Endothelial cell of umbilical vein (primary cell): ENCODE measurements around the gene SLC46A1. TPM values are rescaled to one million over a fixed set of nuclear protein-coding genes. Genes with fewer than 3 reads are reported as not detected.

ENCODE experiments used
- BruUV-seq: library from RNA; stranded (reverse); fragments of 400-500 nt; replicated peaks from 2 replicates; lab custom pipeline; 2021; lab: Mats Ljungman, UMichigan
- CTCF ChIA-PET: fragments of 300-600, 350-600 bp; sonication (Branson Sonifier 250); formaldehyde crosslinking; loops from one replicate; lab custom pipeline; 2021; ENCODE audit warnings: antibody characterized with exemption, inconsistent platforms; lab: Charles Lee
- POLR2A ChIA-PET: fragments of 300-600, 350-600 bp; sonication (Branson Sonifier 250); formaldehyde crosslinking; loops from one replicate; lab custom pipeline; 2021; ENCODE audit warnings: antibody characterized with exemption, inconsistent platforms; lab: Charles Lee
- DNase-seq: peaks from one replicate; pipeline ENCODE4 v3.0.0-alpha.2; 2011; ENCODE audit warnings: low read depth, low spot score
- FAIRE-seq: peaks from 2 replicates; lab custom pipeline; 2011; peaks lifted over from hg19 to GRCh38; lab: Jason Lieb, UNC
- H2AFZ ChIP-seq: 2 replicates; pipeline ENCODE4 v1.6.0; 2012; ENCODE audit warnings: low read depth, low read length, control low read depth, inconsistent platforms
- H3K27ac ChIP-seq: 2 replicates; pipeline ENCODE4 v1.5.1; 2011; ENCODE audit warnings: low read depth, mild to moderate bottlenecking, control low read depth, low read length, moderate library complexity; ENCODE audit not compliant: insufficient read depth
- H3K27me3 ChIP-seq, 2 experiments: 2 replicates each; pipeline versions ENCODE4 v1.6.0 to v1.6.1; 2011; ENCODE audit warnings: low read length in 2 of 2, mixed read lengths in 1 of 2; ENCODE audit not compliant: control insufficient read depth in 2 of 2, insufficient read depth in 2 of 2
- H3K36me3 ChIP-seq, 2 experiments: 2 replicates in 1 of 2; 3 replicates in 1 of 2; pipeline ENCODE4 v1.5.1; 2011; ENCODE audit warnings: low read length in 2 of 2, mild to moderate bottlenecking in 1 of 2, moderate library complexity in 1 of 2; ENCODE audit not compliant: control insufficient read depth in 2 of 2, insufficient read depth in 2 of 2; ENCODE audit errors: extremely low read depth in 1 of 2
- H3K4me1 ChIP-seq: 3 replicates; pipeline ENCODE4 v1.5.1; 2011; ENCODE audit warnings: mild to moderate bottlenecking, low read length; ENCODE audit not compliant: control insufficient read depth, insufficient read depth; ENCODE audit errors: extremely low read depth
- H3K4me2 ChIP-seq: 2 replicates; pipeline ENCODE4 v1.6.1; 2011; ENCODE audit warnings: low read length, control low read depth, mixed read lengths; ENCODE audit not compliant: insufficient read depth
- H3K4me3 ChIP-seq, 3 experiments: fragments of 200-600 bp in 1 of 3; sonication (generic), shearing (Covaris generic) in 1 of 3; replicated peaks in 1 of 3; 2 replicates each; pipeline ENCODE4 v1.5.1; 2011 to 2016; ENCODE audit warnings: control low read depth in 3 of 3, low read length in 3 of 3, mild to moderate bottlenecking in 2 of 3, inconsistent platforms in 1 of 3, low read depth in 1 of 3, moderate library complexity in 1 of 3; ENCODE audit not compliant: insufficient read depth in 1 of 3
- H3K79me2 ChIP-seq: 2 replicates; pipeline ENCODE4 v1.6.0; 2012; ENCODE audit warnings: low read length, inconsistent platforms; ENCODE audit not compliant: control insufficient read depth, insufficient read depth
- H3K9ac ChIP-seq: replicated peaks from 2 replicates; pipeline ENCODE3; 2011; ENCODE audit warnings: low read length, control low read depth; ENCODE audit not compliant: insufficient read depth; ENCODE audit errors: extremely low read depth
- H3K9me1 ChIP-seq: replicated peaks from 3 replicates; pipeline ENCODE4 v1.6.0; 2011; ENCODE audit warnings: mild to moderate bottlenecking, low read length; ENCODE audit not compliant: control insufficient read depth, insufficient read depth; ENCODE audit errors: extremely low read depth
- H3K9me3 ChIP-seq: replicated peaks from 2 replicates; pipeline ENCODE4 v1.5.1; 2012; ENCODE audit warnings: low read length, inconsistent platforms; ENCODE audit not compliant: control insufficient read depth, insufficient read depth
- H4K20me1 ChIP-seq: replicated peaks from 2 replicates; pipeline ENCODE3; 2011; ENCODE audit warnings: mild to moderate bottlenecking, low read length; ENCODE audit not compliant: control insufficient read depth, insufficient read depth; ENCODE audit errors: extremely low read depth
- EZH2 ChIP-seq: IDR thresholded peaks from 2 replicates; pipeline ENCODE4 v1.6.1; 2012; ENCODE audit warnings: borderline replicate concordance, low read depth, mild to moderate bottlenecking, moderate library complexity, low read length, inconsistent platforms; ENCODE audit not compliant: severe bottlenecking
- FOS ChIP-seq: IDR thresholded peaks from 2 replicates; pipeline ENCODE4 v1.6.1; 2011; ENCODE audit warnings: mild to moderate bottlenecking, low read length, moderate library complexity, borderline replicate concordance; ENCODE audit not compliant: insufficient read depth
- GATA2 ChIP-seq: IDR thresholded peaks from 2 replicates; pipeline ENCODE4 v1.7.0; 2011; ENCODE audit warnings: low read depth, mild to moderate bottlenecking, moderate library complexity, mixed read lengths, low read length; ENCODE audit not compliant: insufficient read length, insufficient read depth
- JUN ChIP-seq: IDR thresholded peaks from 2 replicates; pipeline ENCODE4 v1.6.1; 2011; ENCODE audit warnings: borderline replicate concordance, low read depth; ENCODE audit not compliant: insufficient read length, insufficient read depth
- MYC ChIP-seq: IDR thresholded peaks from one replicate; pipeline ENCODE4 v1.6.1; 2011; ENCODE audit warnings: mild to moderate bottlenecking, low read depth, low read length
- POLR2A ChIP-seq: IDR thresholded peaks from 2 replicates; pipeline ENCODE4 v1.6.1; 2012; ENCODE audit warnings: low read depth, mild to moderate bottlenecking, control low read depth, low read length
- POLR2AphosphoS5 ChIP-seq: IDR thresholded peaks from 2 replicates; pipeline ENCODE4 v1.6.1; 2012; ENCODE audit warnings: low read depth, mild to moderate bottlenecking, control low read depth, low read length, moderate library complexity; ENCODE audit not compliant: insufficient read depth
- dilution Hi-C: fragments of 300-500 bp; cut with MboI; formaldehyde crosslinking; loops from one replicate; pipeline ENCODE4 v1.15.0; 2019; ENCODE audit warnings: low sequenced_read_pairs; ENCODE audit not compliant: extremely low pct_ligation_motif_present
- intact Hi-C: fragments of 100-400 bp; cut with micrococcal nuclease; formaldehyde crosslinking; loops from one replicate; pipeline ENCODE4 v1.10.0; 2022
- polyA plus RNA-seq, 4 experiments: library from polyadenylated mRNA; depleted of rRNA in 3 of 4; stranded (reverse) in 3 of 4; unstranded in 1 of 4; fragments of >200 nt; gene quantifications; 2 replicates each; pipeline versions ENCODE4 v1.2.1 to v1.2.3, GENCODE V29; 2011 to 2012; ENCODE audit warnings: missing spikeins in 1 of 4
- total RNA-seq: library from RNA; stranded (reverse); gene quantifications from 2 replicates; pipeline ENCODE4 v1.2.3, GENCODE V29; 2021
- TF ChIP-seq, protein P1 (sequence below), 2 donors: IDR thresholded peaks; 1 replicate in 1 of 2; 2 replicates in 1 of 2; pipeline ENCODE4 v1.5.1; 2011; ENCODE audit warnings: low read length in 2 of 2, mild to moderate bottlenecking in 2 of 2, moderate library complexity in 2 of 2, control low read depth in 1 of 2, inconsistent platforms in 1 of 2, low read depth in 1 of 2; ENCODE audit not compliant: insufficient read depth in 1 of 2; ENCODE audit errors: extremely low read depth in 1 of 2
- TF ChIP-seq, protein P2 (sequence below): IDR thresholded peaks from 2 replicates; pipeline ENCODE4 v1.6.1; 2011; ENCODE audit not compliant: insufficient read depth, insufficient read length

SLC46A1 gene
- total and polyA plus RNA-seq, 2 donors (not counting 3 experiments of a cell fraction or from before 2014, with no cell fraction given), result 2.6 to 4.1 TPM

DNA sequence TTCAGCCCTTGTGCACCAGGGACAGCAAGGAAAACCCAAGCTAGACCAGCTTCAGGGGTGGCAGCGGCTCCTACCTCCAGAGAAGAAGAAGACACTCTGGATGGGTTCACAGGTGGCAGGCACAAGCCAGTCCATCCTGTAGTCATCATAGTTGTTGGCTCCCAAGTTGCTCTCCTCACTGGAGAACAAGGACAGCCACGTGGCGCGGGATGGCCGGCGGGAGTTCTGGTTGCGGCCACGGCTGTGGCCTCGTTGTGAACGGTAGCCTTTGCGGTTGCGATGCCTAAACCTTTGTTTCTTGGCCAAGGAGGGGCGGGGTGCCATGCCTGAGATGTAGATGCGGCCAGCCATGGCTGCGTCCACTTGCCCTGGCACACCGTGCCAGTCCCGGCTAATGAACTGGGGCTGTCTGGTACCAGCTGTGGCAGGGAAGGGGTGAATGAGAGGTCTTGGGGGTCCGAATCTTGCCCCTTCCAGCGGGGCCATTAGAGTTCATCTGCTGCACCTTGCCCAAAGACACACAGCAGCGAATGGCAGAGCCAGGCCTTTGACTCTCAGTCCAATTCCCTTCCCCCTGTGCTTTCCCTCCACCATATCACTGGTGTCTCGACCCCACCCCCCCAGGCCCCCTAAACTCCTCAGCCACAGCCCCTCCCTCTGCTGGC, 38.2 kb downstream of the SLC46A1 start:
- Histone ChIP-seq H3K79me2 (no peaks in the 10 kb centered on the region), H3K9me1 (no peaks in the 10 kb centered on the region), H4K20me1 (no peaks in the 10 kb centered on the region), H3K4me3 (no peak overlapping the region), H3K9me3 (no peaks in the 10 kb centered on the region), H2AFZ (no peak overlapping the region), H3K27me3 (no peaks in the 10 kb centered on the region), H3K36me3 (peaks cover 0 to 9% of the 10 kb centered on the region in 2 experiments), H3K27ac (no peak overlapping the region), H3K4me2 (no peak overlapping the region), H3K4me1 (peaks cover 9% of the 10 kb centered on the region), H3K9ac (no peak overlapping the region)
- POLR2A ChIA-PET, result no interaction called here
- dilution Hi-C loops (no loop called here), intact Hi-C loops (no loop called here)
- no TSS peak for BruUV-seq
- no peak for TF ChIP-seq JUN
- TF ChIP-seq FOS, result no peak
- no peak for TF ChIP-seq EZH2
- TF ChIP-seq POLR2AphosphoS5, result no peak
- TF ChIP-seq, protein P1, sequence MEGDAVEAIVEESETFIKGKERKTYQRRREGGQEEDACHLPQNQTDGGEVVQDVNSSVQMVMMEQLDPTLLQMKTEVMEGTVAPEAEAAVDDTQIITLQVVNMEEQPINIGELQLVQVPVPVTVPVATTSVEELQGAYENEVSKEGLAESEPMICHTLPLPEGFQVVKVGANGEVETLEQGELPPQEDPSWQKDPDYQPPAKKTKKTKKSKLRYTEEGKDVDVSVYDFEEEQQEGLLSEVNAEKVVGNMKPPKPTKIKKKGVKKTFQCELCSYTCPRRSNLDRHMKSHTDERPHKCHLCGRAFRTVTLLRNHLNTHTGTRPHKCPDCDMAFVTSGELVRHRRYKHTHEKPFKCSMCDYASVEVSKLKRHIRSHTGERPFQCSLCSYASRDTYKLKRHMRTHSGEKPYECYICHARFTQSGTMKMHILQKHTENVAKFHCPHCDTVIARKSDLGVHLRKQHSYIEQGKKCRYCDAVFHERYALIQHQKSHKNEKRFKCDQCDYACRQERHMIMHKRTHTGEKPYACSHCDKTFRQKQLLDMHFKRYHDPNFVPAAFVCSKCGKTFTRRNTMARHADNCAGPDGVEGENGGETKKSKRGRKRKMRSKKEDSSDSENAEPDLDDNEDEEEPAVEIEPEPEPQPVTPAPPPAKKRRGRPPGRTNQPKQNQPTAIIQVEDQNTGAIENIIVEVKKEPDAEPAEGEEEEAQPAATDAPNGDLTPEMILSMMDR (IDR thresholded peaks at IDR 0.05; ENCODE audit: extremely low read depth in 1 of 2, insufficient read depth in 1 of 2, low read depth in 1 of 2, low read length in 2 of 2), result no peak
- TF ChIP-seq POLR2A, result no peak
- TF ChIP-seq, protein P2, sequence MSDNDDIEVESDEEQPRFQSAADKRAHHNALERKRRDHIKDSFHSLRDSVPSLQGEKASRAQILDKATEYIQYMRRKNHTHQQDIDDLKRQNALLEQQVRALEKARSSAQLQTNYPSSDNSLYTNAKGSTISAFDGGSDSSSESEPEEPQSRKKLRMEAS, result no peak
- TF ChIP-seq GATA2, result no peak
- no peak for TF ChIP-seq MYC
- DNase-seq (no peak), FAIRE-seq (no peak)
- CTCF ChIA-PET, result interaction anchor here (0.8 to 6.7 kb wide), 3 partner anchors 32 to 49 kb away, joined by 3 to 36 read pairs (median 8); partner anchors contain the start of gene TNFAIP1
